Measurements from ENCODE around the gene SNED1.

GRCh38 chr2:240959941-240960308, 38.5 kb upstream of the SNED1 start:
- TF ChIP-seq CTCF (IDR thresholded peaks at IDR 0.05; ENCODE audit: low read length) (no peak), EZH2 (optimal IDR thresholded peaks at IDR 0.05; ENCODE audit: low read depth, low read length) (no peak)
